PC-9 (cell line): ENCODE data around the gene GBGT1.

Source experiments
- EZH2 ChIP-seq: fragments of 200-600 bp; sonication (generic); IDR thresholded peaks from 2 replicates; pipeline ENCODE4 v1.8.0; 2017; ENCODE audit warnings: antibody characterized with exemption, low read depth
- TF ChIP-seq, protein P1 (sequence below): fragments of 200-600 bp; sonication (generic); conservative IDR thresholded peaks from 2 replicates; pipeline ENCODE4 v1.6.1; 2017; ENCODE audit warnings: mixed run types, antibody characterized with exemption, mild to moderate bottlenecking, moderate library complexity

GRCh38 chr9:133108794-133109641 lies 54.7 kb downstream of the GBGT1 start:
- TF ChIP-seq, protein P1, sequence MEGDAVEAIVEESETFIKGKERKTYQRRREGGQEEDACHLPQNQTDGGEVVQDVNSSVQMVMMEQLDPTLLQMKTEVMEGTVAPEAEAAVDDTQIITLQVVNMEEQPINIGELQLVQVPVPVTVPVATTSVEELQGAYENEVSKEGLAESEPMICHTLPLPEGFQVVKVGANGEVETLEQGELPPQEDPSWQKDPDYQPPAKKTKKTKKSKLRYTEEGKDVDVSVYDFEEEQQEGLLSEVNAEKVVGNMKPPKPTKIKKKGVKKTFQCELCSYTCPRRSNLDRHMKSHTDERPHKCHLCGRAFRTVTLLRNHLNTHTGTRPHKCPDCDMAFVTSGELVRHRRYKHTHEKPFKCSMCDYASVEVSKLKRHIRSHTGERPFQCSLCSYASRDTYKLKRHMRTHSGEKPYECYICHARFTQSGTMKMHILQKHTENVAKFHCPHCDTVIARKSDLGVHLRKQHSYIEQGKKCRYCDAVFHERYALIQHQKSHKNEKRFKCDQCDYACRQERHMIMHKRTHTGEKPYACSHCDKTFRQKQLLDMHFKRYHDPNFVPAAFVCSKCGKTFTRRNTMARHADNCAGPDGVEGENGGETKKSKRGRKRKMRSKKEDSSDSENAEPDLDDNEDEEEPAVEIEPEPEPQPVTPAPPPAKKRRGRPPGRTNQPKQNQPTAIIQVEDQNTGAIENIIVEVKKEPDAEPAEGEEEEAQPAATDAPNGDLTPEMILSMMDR: no peak
- TF ChIP-seq EZH2: no peak
